Fibroblast of the conjunctiva (primary cell): ENCODE data around the gene FGF2.
"Not testable (repeated sequence)": the region's sequence is repeated elsewhere in the genome, so short reads cannot be mapped to it uniquely, and the experiment has no call there.

ENCODE experiments used
- DNase-seq: peaks from one replicate; pipeline ENCODE4 v3.0.0-alpha.2; 2010; ENCODE audit warnings: low read depth

FGF2 gene

DNA sequence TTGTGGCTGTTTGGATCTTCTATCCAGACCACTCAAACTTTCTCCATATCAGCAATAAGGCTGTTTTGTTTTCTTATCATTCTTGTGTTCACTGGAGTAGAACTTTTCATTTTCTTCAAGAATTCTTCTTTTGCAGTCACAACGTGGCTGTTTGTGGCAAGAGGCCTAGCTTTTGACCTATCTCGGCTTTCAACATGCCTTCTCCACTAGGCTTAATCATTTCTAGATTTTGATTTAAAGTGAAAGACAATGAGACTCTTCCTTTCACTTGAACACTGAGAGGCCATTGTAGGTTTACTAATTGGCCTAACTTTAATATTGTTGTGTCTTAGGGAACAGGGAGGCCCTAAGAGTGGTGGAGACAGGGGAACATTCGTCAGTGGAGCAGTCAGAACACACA is 19.1 kb downstream of the FGF2 start:
- DNase-seq: no peak

DNA sequence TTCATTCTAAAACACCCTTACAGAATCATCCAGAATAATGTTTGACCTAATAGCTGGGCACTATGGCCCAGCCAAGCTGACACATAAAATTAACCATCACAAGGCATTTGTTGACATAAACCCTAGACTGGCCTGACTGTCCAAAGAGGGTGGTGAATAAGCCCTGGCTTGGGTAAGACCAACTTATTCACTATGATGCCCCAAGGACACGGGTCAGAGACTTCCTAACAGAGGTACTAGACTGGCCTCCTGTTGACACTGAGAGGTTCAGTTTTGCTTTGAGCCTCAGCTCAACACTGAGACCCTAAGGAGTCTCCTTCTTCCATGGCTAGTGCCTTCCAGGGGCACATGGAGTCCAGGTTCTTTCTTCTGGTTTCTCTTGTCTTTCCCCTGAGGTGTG is 21.3 kb downstream of the FGF2 start:
- DNase-seq: no peak

DNA sequence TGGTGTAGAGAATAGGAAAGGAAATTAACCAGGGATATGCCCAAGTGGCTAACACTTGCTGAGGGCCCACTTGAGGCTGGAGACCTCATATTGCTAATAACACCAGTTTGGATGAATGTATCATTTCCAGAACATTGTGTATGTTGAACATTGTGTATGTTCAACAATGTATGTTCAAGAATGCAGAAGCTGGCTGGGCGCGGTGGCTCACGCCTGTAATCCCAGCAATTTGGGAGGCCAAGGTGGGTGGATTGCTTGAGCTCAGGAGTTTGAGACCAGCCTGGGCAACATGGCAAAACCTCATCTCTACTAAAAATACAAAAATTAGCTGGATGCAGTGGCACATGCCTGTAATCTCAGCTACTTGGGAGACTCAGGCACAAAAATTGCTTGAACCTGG is 23.2 kb downstream of the FGF2 start:
- DNase-seq: not testable (repeated sequence)

DNA sequence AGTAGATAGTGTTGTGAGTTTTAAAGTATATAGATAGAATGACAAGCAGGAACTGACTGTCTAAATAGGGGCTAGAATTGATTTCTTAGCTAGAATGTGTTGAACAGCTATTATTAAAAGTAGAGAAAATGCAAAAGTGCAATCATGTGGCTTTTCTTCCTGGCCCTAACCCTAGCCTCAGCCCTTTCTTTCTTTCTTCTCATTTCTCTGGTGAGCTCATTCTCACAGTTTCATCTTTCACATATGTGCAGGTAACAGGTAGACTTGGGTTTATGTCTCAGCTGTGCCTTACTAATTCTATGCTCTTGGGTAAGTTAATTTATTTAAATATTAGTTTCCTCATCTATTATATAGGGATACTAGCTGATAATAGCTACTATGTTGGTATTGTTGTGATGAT is 24.9 kb downstream of the FGF2 start:
- DNase-seq: no peak

DNA sequence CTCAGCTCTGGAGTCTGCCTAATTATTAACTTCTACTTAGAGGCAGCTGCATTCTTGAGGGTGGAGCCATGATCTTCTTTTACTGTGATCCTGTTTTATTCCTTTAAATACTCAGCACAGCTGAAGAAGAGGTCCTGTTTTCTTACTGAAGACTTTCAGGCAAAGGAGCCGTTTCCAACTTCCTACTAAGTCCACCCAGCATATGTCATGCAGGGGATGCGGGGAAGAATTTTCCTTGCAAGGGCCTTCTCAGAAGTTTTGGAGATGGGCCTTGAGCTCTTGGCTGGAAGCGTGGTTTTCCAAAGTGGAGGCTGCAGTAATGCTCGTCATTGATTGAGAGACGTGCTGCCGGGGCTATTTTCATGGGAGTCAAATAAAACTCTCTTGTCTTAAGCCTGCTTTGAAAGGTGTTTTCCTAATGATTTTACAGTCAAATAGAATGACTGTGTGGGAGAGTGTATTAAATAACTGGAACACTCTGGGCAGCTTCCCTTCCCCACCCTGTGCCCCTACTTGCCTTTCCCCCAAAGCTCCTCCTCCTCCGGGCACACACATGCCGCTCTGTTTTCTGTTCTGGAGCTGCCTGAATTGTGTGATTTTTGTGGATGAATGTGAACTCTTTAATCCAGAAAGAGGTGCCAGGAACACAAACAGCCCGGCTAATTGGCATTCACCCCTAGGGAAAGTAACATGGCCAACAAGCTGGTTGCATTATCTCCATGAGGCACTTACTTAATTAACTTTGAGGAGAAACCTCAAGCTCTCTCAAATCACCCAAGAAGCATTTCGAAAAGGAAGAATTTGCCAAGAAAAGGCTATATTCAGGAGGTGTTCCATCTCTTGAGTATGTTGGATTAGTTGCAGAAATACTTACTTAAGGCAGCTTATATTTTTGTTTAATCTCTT is 28.1 kb downstream of the FGF2 start:
- no peak for DNase-seq

DNA sequence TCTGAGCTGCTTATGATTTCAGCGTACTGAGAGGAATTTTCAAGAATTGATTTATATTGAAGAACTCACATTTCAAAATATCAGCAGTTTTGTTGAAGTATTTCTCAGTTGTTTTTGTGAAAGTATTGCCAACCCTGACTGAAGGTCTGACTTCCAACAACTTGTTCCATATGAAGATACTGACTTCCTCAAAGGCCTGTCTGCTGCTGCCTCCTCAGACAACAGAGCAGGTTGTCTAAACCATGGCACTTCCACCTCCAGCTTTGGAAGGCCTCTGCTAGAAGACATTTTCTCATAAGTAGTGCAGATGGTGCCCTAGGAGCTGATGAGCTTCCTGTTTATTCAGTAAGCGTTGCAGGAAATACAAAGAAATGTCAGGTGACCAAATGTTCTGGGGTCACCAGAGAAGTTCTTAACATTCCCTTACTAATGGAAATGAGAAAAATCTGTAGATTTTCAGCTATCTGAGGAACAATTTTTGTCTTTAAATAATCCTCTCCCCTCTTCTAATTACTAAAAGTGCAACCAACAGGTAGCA is 28.8 kb downstream of the FGF2 start:
- DNase-seq: no peak

DNA sequence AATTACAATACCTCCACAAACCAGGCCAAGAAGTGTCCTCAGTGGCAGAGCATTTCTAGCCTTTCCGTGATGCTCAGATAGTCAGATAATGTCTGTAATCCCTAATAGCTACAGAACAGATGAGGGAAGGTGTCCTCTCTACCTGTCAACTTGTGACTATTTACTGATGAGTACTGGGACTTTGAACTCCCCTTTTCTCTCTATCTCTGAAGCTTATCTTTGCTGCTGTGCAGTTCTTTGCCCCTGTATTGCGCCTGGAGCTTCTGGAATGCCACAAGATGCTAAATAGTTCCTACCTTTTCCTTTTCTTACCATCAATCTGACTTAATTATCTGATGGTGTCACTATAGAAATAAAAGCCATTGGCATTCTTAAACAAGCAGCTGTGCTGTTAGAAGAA is 30.5 kb downstream of the FGF2 start:
- DNase-seq: no peak

DNA sequence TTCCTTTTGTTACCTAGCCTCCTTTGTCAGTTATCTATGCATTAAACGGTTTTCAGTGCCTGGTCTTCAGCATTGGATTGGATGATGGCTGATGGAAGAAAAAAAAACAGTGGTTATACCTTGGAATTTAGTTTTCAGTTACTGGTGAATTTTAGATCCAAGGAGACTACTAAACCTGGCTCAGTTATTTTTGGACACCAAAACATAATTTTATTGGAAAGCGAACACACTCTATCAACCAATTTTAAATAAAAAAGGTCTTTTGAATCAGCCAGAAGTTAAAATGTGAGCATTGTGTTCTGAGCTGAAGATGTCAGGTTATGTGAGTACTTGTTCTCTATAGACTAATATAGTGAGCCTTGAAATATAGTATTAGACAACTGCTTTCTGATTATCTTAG is 32.1 kb downstream of the FGF2 start:
- DNase-seq: no peak

DNA sequence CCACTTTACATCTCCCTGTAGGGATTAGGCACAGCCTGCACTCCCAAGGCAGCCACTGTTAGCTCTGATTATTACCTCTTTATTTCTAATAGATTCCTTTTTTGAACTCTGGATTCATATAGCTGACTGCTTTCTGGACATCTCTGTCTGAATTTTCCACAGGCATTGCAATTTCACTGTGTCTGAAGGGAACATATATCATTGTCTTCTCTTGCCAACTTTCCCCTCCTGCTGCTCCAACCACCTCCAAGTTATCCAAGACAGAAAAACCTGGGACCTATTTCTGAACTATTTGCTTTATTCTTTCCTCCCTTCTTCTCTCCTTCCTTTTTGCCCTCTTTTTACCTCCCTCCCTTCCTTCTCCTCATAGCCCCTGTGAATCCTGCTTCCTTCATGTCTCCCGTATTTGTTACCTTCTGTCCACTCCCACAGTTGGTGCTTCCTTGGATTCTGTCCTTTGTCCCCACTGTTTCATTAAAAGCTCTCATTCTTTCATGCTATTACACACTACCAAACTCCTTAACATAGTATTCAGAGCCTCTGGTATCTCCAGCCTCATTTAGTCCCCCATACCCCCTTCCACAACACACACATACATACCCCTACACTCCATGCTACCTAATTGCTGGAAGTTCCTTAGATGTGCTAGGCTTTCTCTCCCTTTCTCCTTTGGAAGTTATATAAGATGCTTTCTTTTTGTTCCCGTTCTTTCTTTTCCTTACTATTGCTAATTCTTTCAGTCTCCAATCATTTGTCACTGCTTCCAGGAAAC is 34.7 kb downstream of the FGF2 start:
- no peak for DNase-seq

DNA sequence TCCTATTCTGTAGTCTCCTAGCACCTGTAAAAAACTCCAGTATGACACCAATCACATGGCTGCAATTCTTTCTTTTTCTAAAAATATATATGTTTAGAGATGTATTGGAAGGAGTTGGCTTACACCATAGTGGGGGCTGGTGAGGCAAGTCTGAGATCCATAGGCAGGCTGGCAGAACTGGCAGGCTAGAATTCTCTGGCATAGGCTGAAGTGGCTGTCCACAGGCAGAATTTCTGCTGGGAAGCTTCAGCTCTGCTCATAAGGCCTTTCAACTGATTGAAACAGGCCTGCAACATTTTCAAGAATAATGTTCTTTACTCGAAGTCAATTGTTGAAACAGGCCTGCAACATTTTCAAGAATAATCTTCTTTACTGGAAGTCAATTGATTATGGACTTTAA is 37.0 kb downstream of the FGF2 start:
- no peak for DNase-seq

DNA sequence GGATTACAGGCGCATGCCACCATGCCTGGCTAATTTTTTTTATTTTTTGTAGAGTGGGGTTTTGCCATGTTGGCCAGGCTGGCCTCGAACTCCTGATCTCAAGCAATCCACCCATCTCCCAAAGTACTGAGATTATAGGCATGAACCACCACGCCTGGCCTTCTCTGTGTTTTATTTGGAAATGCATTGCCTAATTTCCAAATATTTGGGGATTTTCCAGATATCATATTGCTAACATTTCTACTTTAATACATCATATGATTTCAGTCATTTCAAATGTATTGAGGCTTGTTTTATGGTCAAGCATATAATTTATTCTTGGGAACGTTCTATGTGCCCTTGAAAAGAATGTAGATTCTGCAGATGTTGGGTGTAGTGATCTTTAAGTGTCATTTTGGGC is 38.8 kb downstream of the FGF2 start:
- DNase-seq: peak; percentile 34

DNA sequence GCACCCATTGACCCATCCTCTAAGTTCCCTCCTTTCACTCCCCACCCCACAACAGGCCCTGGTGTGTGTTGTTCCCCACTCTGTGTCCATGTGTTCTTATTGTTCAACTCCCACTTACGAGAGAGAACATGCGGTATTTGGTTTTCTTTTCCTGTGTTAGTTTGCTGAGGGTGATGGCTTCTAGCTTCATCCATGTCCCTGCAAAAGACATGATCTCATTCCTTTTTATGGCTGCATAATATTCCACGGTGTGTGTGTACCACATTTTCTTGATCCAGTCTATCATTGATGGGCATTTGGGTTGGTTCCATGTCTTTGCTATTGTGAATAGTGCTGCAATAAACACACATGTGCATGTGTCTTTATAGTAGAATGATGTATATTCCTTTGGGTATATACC is 41.6 kb downstream of the FGF2 start:
- not testable (repeated sequence) for DNase-seq

DNA sequence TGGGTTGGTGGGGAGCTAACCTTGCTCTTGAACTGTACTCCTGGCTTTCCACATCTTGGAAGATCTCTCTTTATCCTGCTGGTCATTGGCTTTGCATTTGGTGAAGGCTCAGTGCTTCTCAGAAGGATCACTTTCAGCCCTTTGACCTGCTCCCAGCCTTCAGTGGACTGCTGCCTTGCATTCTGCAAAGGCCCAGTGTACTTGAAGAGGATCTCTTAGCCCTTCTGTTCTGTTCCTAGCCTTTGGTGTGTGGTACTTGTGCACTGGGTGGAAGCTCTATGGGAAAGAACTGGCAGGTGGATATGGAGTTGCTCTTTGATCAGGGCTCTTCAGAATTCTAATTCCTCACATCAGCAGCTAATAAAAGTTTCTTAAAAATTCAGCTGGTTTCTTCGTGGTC is 46.5 kb downstream of the FGF2 start:
- no peak for DNase-seq

DNA sequence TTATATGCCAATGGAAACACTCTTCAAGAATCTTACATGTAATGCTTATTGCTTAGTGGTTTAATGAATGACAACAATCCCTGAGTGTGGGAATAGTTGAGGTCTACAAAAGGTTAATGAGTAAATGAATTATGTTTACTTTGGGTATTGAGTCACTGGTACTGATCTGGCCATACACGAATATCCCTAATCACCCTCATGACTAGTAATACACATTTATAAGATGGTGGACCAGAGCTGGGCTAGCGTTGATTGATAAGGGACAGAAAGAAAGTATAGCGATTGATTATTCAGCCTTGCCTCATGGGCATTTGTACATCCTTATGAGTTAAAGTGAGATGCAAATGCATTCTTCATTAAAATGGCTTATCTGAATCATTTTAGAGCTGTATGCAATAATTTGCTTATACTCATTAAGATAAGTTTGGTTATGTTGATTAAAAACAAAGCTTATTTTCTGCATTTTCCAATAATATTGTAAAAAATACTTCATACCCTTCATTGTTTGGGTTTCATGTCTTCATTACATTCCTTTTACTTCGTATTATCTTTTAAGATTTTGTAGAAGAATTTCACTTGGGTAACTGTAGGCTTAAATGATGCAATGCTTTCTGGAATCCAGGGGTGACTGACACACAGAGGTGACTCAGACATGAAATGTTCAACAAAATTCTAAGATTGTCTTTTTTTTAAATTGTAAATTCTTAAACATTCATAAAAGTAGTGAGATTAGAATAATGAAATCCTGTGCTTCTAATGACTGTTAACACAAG is 47.4 kb downstream of the FGF2 start:
- DNase-seq: peak; percentile 53

DNA sequence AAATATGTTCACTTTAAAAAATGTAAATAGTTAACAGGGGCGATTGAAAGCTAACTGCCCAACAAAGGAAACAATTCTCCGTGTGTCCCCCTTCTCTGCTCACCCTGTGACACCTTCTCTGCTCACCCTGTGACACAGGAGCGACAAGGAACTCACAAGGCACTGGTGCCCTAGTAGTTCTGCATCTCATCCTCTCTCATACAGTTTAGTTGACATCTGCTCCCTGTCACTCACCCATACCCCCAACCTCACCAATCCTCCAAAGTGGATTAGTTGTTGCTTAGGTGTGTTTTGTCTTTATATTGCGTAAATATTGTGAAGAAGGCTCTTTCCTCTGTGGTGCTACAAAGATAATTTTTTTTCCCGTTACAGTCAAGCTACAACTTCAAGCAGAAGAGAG is 49.3 kb downstream of the FGF2 start:
- no peak for DNase-seq

DNA sequence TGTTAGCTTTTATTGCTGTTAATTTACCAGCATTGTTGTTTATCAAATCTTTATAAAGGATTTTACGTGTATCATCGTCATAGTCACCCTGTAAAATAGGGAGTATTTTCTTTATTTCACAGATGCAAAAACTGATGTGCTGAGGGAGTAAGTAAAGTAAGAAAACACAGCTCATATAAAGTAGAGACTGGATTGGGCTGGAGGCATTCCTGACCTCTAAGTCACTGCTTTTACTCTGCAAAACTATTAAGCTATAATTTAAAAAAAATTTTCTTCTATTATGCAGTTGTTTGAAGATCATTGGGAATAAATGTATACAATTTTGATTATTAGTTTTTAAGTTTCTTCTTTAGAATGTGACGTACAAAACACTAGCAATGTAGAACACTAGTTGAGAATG is 49.8 kb downstream of the FGF2 start:
- no peak for DNase-seq

DNA sequence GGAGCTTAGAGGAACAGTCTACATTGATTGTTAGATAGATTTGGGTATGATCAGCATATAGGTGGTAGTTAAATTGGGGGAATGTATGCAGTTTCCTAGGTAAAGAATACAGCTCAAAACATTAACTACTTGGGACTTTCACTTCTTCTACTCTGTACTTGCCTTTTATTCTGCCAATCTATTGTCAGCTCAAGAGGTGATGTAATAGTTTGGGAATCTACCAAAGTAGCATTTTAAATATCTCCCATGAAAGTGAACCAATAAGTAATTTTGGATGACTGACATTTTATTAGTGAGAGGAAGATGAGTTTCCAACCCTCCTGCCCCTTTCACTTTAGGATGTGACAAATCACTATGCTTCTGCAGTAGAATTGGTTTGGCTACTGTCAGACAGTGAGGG is 52.4 kb downstream of the FGF2 start:
- no peak for DNase-seq

DNA sequence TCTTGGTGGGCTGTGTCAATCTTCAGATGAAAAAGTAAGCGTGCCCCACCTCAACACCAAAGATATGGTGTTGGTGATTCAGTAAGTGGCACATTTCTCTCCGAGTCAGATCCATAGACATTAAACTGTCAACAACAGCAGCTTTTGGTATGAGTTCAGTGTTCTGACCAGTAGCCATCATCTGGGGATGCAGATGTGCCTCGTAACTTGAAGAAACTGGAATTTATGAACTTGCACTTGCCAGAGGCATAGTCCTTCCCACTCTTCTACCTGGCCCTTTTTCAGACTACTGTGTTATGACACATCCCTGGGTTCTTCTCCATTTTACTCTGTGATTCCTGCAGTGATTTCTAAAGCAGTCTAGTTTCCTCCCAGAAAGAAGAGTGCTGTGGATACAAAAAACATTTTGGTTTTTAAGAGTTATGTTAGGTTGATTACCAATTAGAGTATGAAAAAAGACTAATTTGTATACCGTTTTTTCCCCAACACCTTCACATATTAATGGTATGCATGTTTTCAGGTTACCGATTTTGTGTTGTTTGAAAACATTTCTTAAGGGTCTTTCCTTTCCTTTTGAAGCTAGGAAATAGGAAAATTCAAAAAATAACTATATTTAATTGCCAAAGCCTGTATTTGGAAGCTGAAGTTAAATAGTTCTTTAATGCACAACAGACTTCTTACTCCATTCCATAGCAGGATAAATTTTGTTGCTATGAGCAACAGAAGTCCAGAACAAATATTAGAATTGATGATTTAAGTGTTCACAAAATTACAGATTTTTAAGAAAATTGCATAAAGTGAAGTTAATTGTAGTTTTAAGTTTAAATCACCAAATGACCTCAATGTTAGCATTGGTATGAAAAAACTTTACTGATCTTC is 56.5 kb downstream of the FGF2 start:
- no peak for DNase-seq

DNA sequence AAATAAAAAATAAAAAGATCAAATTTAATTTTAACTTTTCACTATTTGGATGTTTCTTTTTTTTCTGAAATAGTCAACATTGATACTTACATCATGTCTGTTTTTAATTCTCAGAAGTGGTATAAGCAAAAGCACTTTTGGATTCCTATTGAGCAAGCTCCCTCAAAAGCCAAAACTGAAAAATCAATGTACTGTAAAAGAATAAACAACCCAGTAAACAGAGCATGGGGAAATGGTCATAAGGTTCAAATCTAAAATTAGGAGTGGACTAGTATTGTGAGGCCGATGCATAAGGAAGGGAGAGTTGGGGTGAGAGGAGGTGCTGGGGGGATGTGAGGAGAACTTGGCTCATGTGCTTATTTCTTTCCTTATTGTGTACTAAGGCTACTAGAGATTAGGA is 57.9 kb downstream of the FGF2 start:
- DNase-seq: no peak

DNA sequence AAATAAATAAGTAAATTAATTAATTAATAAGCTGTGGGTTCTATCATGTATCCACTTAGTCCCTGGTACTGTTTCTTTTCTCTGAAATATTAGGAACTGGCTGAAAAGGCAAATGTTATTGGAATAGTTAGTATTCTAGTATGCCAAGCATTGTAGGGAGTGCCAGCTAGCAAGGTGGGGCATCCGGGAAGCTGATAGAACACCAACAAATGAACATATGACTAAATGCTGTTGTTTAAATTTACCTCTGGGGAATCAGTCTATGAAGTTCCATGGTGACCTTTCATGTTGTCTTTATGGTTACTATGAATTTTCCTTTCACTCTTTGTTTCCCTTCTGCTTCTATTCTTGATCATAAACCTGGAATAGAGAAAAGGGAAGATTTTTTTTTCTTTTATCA is 63.1 kb downstream of the FGF2 start:
- no peak for DNase-seq

DNA sequence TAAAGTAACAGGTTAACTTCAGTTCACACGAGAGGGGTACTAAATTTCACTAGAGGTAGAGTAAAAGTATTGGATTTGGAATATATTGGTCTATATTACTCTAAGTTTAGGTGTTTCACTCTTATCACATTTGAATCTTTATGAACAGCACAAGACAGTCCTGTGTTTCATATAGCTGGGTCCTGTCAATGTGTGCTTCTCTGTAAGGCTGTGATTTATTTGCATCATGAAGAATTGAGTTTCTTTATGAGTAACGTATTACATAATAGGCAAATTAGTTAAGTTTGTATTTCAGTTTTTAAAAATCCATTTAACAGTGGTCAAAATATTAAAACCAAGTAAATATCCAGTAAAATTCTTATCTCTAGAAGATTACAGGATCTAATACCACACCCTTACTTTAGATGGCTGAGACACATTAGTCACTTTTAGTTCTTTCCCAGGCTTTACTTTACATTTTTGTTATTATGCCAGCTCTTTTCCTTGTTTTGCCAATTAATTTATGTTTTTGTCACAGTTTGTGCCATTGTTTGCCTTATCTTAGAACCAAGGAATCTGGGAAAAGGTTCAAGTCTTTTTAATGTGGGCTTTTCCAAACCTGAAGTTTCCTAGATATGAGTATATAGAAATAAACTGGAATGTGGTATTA is 63.6 kb downstream of the FGF2 start:
- no peak for DNase-seq
